Activated T-cell treated with anti-CD3 and anti-CD28 coated beads, Interleukin-2, amount 50 U/mL, for 1 hour (primary cell): ENCODE results near the gene DHX34.

Experiments
- DNase-seq: peaks from one replicate; pipeline ENCODE4 v3.0.0-alpha.2; 2020

The DHX34 gene

GRCh38 chr19:47419789-47420188 lies 70.7 kb downstream of the DHX34 start:
- DNase-seq, result no peak

- DNase-seq, result no peak
These were observed 72.2 kb downstream of the DHX34 start for GRCh38 chr19:47421244-47421786.

GRCh38 chr19:47421844-47422395 lies 72.8 kb downstream of the DHX34 start:
- DNase-seq, result no peak

- no peak for DNase-seq
These were observed 73.5 kb downstream of the DHX34 start for GRCh38 chr19:47422417-47423163.

- no peak for DNase-seq
These were observed 74.2 kb downstream of the DHX34 start for GRCh38 chr19:47423203-47423882.

GRCh38 chr19:47427241-47428176 lies 78.4 kb downstream of the DHX34 start:
- peak; percentile 71 for DNase-seq

GRCh38 chr19:47428177-47428894 lies 79.2 kb downstream of the DHX34 start:
- peak; percentile 74 for DNase-seq

- DNase-seq, result no peak
These were observed 80.2 kb downstream of the DHX34 start for GRCh38 chr19:47429140-47429793.

- no peak for DNase-seq
These were observed 81.1 kb downstream of the DHX34 start for GRCh38 chr19:47430041-47430802.

GRCh38 chr19:47432091-47432490 lies 83.0 kb downstream of the DHX34 start:
- no peak for DNase-seq
